Measurements from ENCODE around the gene KRT13. TPM values are rescaled to one million over a fixed set of nuclear protein-coding genes. Genes with fewer than 3 reads are reported as not detected.

KRT13 gene
- total and polyA plus RNA-seq, 9 of the 15 experiments (the other 6 are each of a cell fraction or from before 2014, with no cell fraction given) = 0.11 to 1.1 (median 0.24) TPM; not detected in 3

GRCh38 chr17:41518789-41519449 lies 13.5 kb upstream of the KRT13 start, which contains the start of gene KRT15:
Gene KRT15, minus strand, starts transcription at chr17:41518890. Its CDS starts 63 bp downstream, at chr17:41518827.
- Histone ChIP-seq H3K9ac (ENCODE audit: insufficient read depth in 1 of 2, low read depth in 2 of 2, low read length in 2 of 2) (peak within 1 kb of the TSS in 1 of 2 experiments; percentile 61; a peak in 2 of 4 replicates), H3K9me1 (ENCODE audit: control insufficient read depth, insufficient read depth, low read length) (no peaks in the 10 kb centered on the region), H2AFZ (ENCODE audit: low read depth, low read length) (no peak within 1 kb of the TSS), H3K9me3 (replicated peaks; ENCODE audit: control insufficient read depth, insufficient read depth, low read depth, low read length) (no peaks in the 10 kb centered on the region), H3K4me1 (replicated peaks in 1 of 2; ENCODE audit: control insufficient read depth in 2 of 2, insufficient read depth in 2 of 2, low read length in 2 of 2) (peaks cover 39 to 55% of the 10 kb centered on the region in 2 experiments), H3K27ac (ENCODE audit: extremely low read depth, low read depth, low read length) (no peak within 1 kb of the TSS), H3K79me2 (ENCODE audit: control insufficient read depth, insufficient read depth, low read length) (no peaks in the 10 kb centered on the region), H3K4me3 (no peak within 1 kb of the TSS), H3K27me3 (ENCODE audit: control insufficient read depth in 2 of 2, insufficient read depth in 2 of 2, low read length in 2 of 2) (no peaks in the 10 kb centered on the region), H3K36me3 (ENCODE audit: control insufficient read depth, insufficient read depth, low read length) (peaks cover 12% of the 10 kb centered on the region; the same call in 1 of the 3 replicates), H4K20me1 (replicated peaks; ENCODE audit: control insufficient read depth, insufficient read depth, low read length) (no peaks in the 10 kb centered on the region), H3K4me2 (ENCODE audit: insufficient read depth, low read length) (no peak within 1 kb of the TSS)
- no TSS peak for BruUV-seq (replicated peaks)
- ChIA-PET CTCF (ENCODE audit: low intra/inter-chr PET ratio) (no interaction called here), POLR2A (interaction anchor here (0.9 to 1.9 kb wide), 3 partner anchors 9 to 170 kb away, joined by 3 to 12 read pairs (median 4); partner anchors contain the start of gene KRT19)
- in situ Hi-C loops (cut with MboI) = no loop called here
- 49% methylated on average over 7 of the region's 8 CpGs for WGBS (ENCODE audit: insufficient coverage, low coverage, missing lambda C conversion rate)
- TF ChIP-seq HDGF (IDR thresholded peaks at IDR 0.05) (no peak), CTCF (IDR thresholded peaks at IDR 0.05 in 2 of 3, conservative IDR thresholded peaks at IDR 0.05 in 1 of 3; ENCODE audit: insufficient read depth in 2 of 3, low read depth in 1 of 3, low read length in 3 of 3) (0 out of 6 replicates have a peak, but pooled peaks of 1 of the 3 experiments have one; percentile 8), CAMTA2 (CRISPR knock-in tag; conservative IDR thresholded peaks at IDR 0.05) (no peak), ZNF24 (IDR thresholded peaks at IDR 0.05) (peak; percentile 66; the same call in 1 of the 2 replicates), NFRKB (IDR thresholded peaks at IDR 0.05; ENCODE audit: low read depth) (no peak), HMGXB4 (CRISPR knock-in tag; IDR thresholded peaks at IDR 0.05) (no peak)
- ATAC-seq (peak; percentile 17; the same call in 2 of the 3 replicates), DNase-seq (ENCODE audit: extremely low read depth in 1 of 4, low spot score in 3 of 4) (no peak), FAIRE-seq (no peak)
- intact Hi-C loops (cut with micrococcal nuclease) = no loop called here
